ENCODE data around the gene CCDC192.

GRCh38 chr5:127863610-127864395 lies 160.6 kb downstream of the CCDC192 start:
- no peak for TF ChIP-seq PATZ1 (CRISPR knock-in tag; IDR thresholded peaks at IDR 0.05; ENCODE audit: borderline replicate concordance)
- TF ChIP-seq ZFP30 (CRISPR knock-in tag; IDR thresholded peaks at IDR 0.05) = no peak
- no peak for TF ChIP-seq RARB (CRISPR knock-in tag; IDR thresholded peaks at IDR 0.05)
- no peak for TF ChIP-seq TCF4 (CRISPR knock-in tag; IDR thresholded peaks at IDR 0.05; ENCODE audit: borderline replicate concordance)
- no peak for TF ChIP-seq ZNF8 (CRISPR knock-in tag; IDR thresholded peaks at IDR 0.05)
- TF ChIP-seq, protein P1, sequence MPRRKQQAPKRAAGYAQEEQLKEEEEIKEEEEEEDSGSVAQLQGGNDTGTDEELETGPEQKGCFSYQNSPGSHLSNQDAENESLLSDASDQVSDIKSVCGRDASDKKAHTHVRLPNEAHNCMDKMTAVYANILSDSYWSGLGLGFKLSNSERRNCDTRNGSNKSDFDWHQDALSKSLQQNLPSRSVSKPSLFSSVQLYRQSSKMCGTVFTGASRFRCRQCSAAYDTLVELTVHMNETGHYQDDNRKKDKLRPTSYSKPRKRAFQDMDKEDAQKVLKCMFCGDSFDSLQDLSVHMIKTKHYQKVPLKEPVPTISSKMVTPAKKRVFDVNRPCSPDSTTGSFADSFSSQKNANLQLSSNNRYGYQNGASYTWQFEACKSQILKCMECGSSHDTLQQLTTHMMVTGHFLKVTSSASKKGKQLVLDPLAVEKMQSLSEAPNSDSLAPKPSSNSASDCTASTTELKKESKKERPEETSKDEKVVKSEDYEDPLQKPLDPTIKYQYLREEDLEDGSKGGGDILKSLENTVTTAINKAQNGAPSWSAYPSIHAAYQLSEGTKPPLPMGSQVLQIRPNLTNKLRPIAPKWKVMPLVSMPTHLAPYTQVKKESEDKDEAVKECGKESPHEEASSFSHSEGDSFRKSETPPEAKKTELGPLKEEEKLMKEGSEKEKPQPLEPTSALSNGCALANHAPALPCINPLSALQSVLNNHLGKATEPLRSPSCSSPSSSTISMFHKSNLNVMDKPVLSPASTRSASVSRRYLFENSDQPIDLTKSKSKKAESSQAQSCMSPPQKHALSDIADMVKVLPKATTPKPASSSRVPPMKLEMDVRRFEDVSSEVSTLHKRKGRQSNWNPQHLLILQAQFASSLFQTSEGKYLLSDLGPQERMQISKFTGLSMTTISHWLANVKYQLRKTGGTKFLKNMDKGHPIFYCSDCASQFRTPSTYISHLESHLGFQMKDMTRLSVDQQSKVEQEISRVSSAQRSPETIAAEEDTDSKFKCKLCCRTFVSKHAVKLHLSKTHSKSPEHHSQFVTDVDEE (CRISPR knock-in tag; IDR thresholded peaks at IDR 0.05) = no peak
- TF ChIP-seq GLIS3 (CRISPR knock-in tag; IDR thresholded peaks at IDR 0.05) = no peak
- TF ChIP-seq ESRRG (CRISPR knock-in tag; IDR thresholded peaks at IDR 0.05) = no peak
- no peak for TF ChIP-seq CREB5 (CRISPR knock-in tag; IDR thresholded peaks at IDR 0.05; ENCODE audit: low read depth)

All from SK-N-SH treated with all-trans-retinoic acid at 6 μM for 48 hours (cell line).